GM18519 (cell line): ENCODE data around the gene TSPEAR.

Source experiments
- ATAC-seq: cut with Tn5 transposase; IDR thresholded peaks from one replicate; pipeline ENCODE4 v1.9.1; 2021; ENCODE audit warnings: mild to moderate bottlenecking, moderate library complexity; ENCODE audit not compliant: unreplicated experiment, low FRiP score

The TSPEAR gene

GRCh38 chr21:44711327-44712202, at the start of gene TSPEAR:
TSS of gene TSPEAR (minus strand) at chr21:44711572. CDS start at chr21:44711514, 58 bp downstream.
- ATAC-seq: no peak

- ATAC-seq: no peak
Measured at GRCh38 chr21:44760376-44760775, 49.0 kb upstream of the TSPEAR start.

- ATAC-seq: no peak
Measured at GRCh38 chr21:44759628-44760285, 48.4 kb upstream of the TSPEAR start.

GRCh38 chr21:44758781-44759627, 47.6 kb upstream of the TSPEAR start:
- ATAC-seq: no peak

GRCh38 chr21:44758141-44758561, 46.8 kb upstream of the TSPEAR start:
- ATAC-seq: no peak

GRCh38 chr21:44757731-44758130, 46.4 kb upstream of the TSPEAR start:
- no peak for ATAC-seq

- no peak for ATAC-seq
Measured at GRCh38 chr21:44756423-44757185, 45.2 kb upstream of the TSPEAR start.

GRCh38 chr21:44755227-44755626, 43.9 kb upstream of the TSPEAR start:
- no peak for ATAC-seq

GRCh38 chr21:44753357-44753756, 42.0 kb upstream of the TSPEAR start:
- no peak for ATAC-seq

- no peak for ATAC-seq
Measured at GRCh38 chr21:44752671-44753235, 41.4 kb upstream of the TSPEAR start.

GRCh38 chr21:44751799-44752636, 40.6 kb upstream of the TSPEAR start:
- no peak for ATAC-seq

- no peak for ATAC-seq
Measured at GRCh38 chr21:44751186-44751798, 39.9 kb upstream of the TSPEAR start.

GRCh38 chr21:44750675-44751025, 39.3 kb upstream of the TSPEAR start:
- no peak for ATAC-seq

GRCh38 chr21:44749759-44750674, 38.6 kb upstream of the TSPEAR start:
- no peak for ATAC-seq

GRCh38 chr21:44749116-44749758, 37.9 kb upstream of the TSPEAR start:
- no peak for ATAC-seq

- no peak for ATAC-seq
Measured at GRCh38 chr21:44748621-44749020, 37.2 kb upstream of the TSPEAR start.
